Stimulated activated CD4-positive, alpha-beta T cell treated with anti-CD3 and anti-CD28 coated beads, TNF-alpha, amount 100 ng/mL, for 4 hours (primary cell): ENCODE results near the gene HNF1A.
"Not testable (repeated sequence)": the region's sequence is repeated elsewhere in the genome, so short reads cannot be mapped to it uniquely, and the experiment has no call there.

Experiments used
- DNase-seq, 3 experiments: peaks; one replicate each; pipeline ENCODE4 v3.0.0-alpha.2; 2020; ENCODE audit warnings: low read depth in 3 of 3

HNF1A gene

GRCh38 chr12:120978296-120979219 lies at the start of gene HNF1A:
Gene HNF1A (plus strand): TSS chr12:120978543. CDS start chr12:120978769, 226 bp downstream.
- DNase-seq, result no peak

- no peak for DNase-seq
Measured at GRCh38 chr12:120928864-120929652, 49.3 kb upstream of the HNF1A start.

GRCh38 chr12:120930032-120930431 lies 48.3 kb upstream of the HNF1A start:
- DNase-seq, result no peak

GRCh38 chr12:120932058-120932457 lies 46.3 kb upstream of the HNF1A start:
- DNase-seq, result no peak

GRCh38 chr12:120932956-120933526 lies 45.3 kb upstream of the HNF1A start:
- no peak for DNase-seq

GRCh38 chr12:120933786-120934185 lies 44.6 kb upstream of the HNF1A start:
- no peak for DNase-seq

GRCh38 chr12:120936197-120936596 lies 42.1 kb upstream of the HNF1A start:
- DNase-seq, result no peak

GRCh38 chr12:120938496-120938895 lies 39.8 kb upstream of the HNF1A start:
- no peak for DNase-seq

GRCh38 chr12:120939523-120939922 lies 38.8 kb upstream of the HNF1A start:
- no peak for DNase-seq

GRCh38 chr12:120940006-120940405 lies 38.3 kb upstream of the HNF1A start:
- DNase-seq, result no peak

GRCh38 chr12:120940799-120941198 lies 37.5 kb upstream of the HNF1A start:
- no peak for DNase-seq

GRCh38 chr12:120941412-120941811 lies 36.9 kb upstream of the HNF1A start:
- no peak for DNase-seq

GRCh38 chr12:120941846-120942405 lies 36.4 kb upstream of the HNF1A start:
- DNase-seq, result no peak

- DNase-seq, result no peak
Measured at GRCh38 chr12:120943482-120943881, 34.9 kb upstream of the HNF1A start.

GRCh38 chr12:120944645-120945217 lies 33.6 kb upstream of the HNF1A start:
- DNase-seq, result peak; percentile 37 to 47 (median 37)

GRCh38 chr12:120945516-120945915 lies 32.8 kb upstream of the HNF1A start:
- DNase-seq, result not testable (repeated sequence)

GRCh38 chr12:120950260-120950799 lies 28.0 kb upstream of the HNF1A start:
- DNase-seq, result not testable (repeated sequence)

- DNase-seq, result no peak
Measured at GRCh38 chr12:120950807-120951206, 27.5 kb upstream of the HNF1A start.

GRCh38 chr12:120955232-120955631 lies 23.1 kb upstream of the HNF1A start:
- no peak for DNase-seq

GRCh38 chr12:120956579-120957300 lies 21.6 kb upstream of the HNF1A start:
- DNase-seq, result no peak
